ENCODE data around the gene IRF2BP1. TPM values are rescaled to one million over a fixed set of nuclear protein-coding genes. Genes with fewer than 3 reads are reported as not detected.
A peak's percentile ranks its signal among the peaks of the same experiment; 100 is the strongest.

IRF2BP1 gene
- total and polyA plus RNA-seq, 4 donors, result 4.9 to 16.8 (median 16.4) TPM

DNA sequence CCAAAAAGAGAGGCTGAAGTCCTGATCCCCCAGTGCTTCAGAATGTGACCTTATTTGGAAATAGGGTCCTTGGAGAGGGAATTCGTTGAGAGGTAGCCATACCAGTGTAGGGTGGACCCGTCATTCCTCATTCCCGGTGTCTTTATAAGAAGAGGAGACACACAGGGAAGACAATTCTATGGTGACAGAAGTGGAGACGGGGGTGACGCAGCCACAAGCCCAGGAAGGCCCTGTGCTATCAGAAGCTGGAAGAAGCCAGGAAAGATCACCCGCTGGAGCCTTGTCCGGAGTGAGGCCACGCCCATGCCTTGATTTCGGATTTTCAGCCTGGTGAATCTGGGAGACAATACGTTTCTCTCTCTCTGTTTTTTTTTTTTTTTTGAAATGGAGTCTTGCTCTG, 19.1 kb upstream of the IRF2BP1 start:
- Histone ChIP-seq H3K27me3 (ENCODE audit: control insufficient read depth in 4 of 4, insufficient read depth in 4 of 4, low read length in 3 of 4) (no peaks in the 10 kb centered on the region), H3K9me3 (ENCODE audit: control insufficient read depth in 4 of 4, low read length in 3 of 4) (no peaks in the 10 kb centered on the region), H3K4me3 (ENCODE audit: low read depth in 1 of 3, low read length in 3 of 3) (no peak overlapping the region), H3K36me3 (ENCODE audit: control insufficient read depth in 4 of 4, insufficient read depth in 3 of 4, low read depth in 1 of 4, low read length in 3 of 4) (no peaks in the 10 kb centered on the region), H3K27ac (ENCODE audit: low read depth in 1 of 2, low read length in 2 of 2) (no peak overlapping the region), H3K4me1 (ENCODE audit: control insufficient read depth in 4 of 4, insufficient read depth in 4 of 4, low read length in 3 of 4) (peaks cover 7 to 22% (median 12%) of the 10 kb centered on the region in 4 donors), H3K9ac (ENCODE audit: low read depth in 1 of 2, low read length in 2 of 2) (no peak overlapping the region)
- TF ChIP-seq RXRA (IDR thresholded peaks at IDR 0.05), result no peak
- no peak for TF ChIP-seq RAD21 (IDR thresholded peaks at IDR 0.05)
- no peak for DNase-seq (ENCODE audit: low spot score)
- 81% methylated on average over 10 of the region's 10 CpGs for WGBS

DNA sequence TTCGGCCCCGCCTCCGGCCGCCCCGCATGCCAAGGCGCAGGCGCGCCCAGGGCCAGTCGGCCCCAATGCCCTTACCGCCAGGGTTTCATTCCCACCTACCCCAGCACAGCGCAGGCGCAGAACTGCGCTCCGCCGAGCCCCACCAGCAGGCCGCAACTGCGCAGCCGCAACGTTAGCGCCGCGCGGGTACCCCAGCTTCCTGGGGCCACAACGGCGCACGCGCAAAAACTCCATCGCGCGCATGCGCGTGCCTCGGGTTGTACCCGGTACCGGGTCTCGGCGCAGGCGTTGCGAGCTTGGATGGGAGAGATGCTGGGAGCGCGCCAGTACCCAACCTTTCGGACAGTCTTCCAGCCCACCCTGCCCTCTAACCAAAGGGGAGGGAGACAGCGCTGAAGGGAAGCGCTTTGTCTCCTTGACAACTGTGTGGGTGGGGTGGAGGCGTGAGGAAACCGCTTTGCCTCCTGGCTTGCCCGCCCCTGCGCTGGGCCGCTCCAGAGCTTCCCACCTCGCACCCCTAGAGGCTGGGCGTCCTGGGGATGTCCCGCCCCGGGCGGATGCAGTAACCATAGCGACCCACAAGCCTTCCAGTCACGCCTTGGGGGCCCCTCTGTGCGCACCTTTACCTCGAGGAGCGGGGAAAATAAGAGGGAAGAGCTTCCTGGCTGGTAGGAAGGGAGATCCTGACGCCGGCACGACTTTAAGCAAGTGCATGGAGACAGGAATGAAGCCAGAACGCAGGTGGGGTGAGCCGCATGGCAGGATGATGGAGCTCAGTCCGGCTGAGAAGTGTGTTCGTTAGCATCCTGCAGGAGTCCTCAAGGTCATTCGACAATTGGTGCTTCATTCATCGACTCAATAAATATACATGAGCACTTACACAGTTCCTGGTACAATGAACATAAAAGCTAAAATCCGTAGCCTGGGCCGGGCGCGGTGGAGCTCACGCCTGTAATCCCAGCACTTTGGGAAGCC, 17.0 kb upstream of the IRF2BP1 start:
- Histone ChIP-seq H3K27ac (ENCODE audit: low read depth in 1 of 2, low read length in 2 of 2) (peak overlapping the region; percentile 9 to 23), H3K36me3 (ENCODE audit: control insufficient read depth in 4 of 4, insufficient read depth in 3 of 4, low read depth in 1 of 4, low read length in 3 of 4) (peaks cover 2 to 5% (median 3%) of the 10 kb centered on the region in 4 donors), H3K9ac (ENCODE audit: low read depth in 1 of 2, low read length in 2 of 2) (peak overlapping the region in 1 of 2 donors; percentile 8), H3K9me3 (ENCODE audit: control insufficient read depth in 4 of 4, low read length in 3 of 4) (no peaks in the 10 kb centered on the region), H3K4me3 (ENCODE audit: low read depth in 1 of 3, low read length in 3 of 3) (peak overlapping the region; percentile 46 to 66 (median 52)), H3K4me1 (ENCODE audit: control insufficient read depth in 4 of 4, insufficient read depth in 4 of 4, low read length in 3 of 4) (peaks cover 9 to 27% (median 15%) of the 10 kb centered on the region in 4 donors), H3K27me3 (ENCODE audit: control insufficient read depth in 4 of 4, insufficient read depth in 4 of 4, low read length in 3 of 4) (no peaks in the 10 kb centered on the region)
- TF ChIP-seq RAD21 (IDR thresholded peaks at IDR 0.05), result no peak
- TF ChIP-seq YY1 (IDR thresholded peaks at IDR 0.05), result peak; percentile 72
- TF ChIP-seq HNF4A (conservative IDR thresholded peaks at IDR 0.05), result no peak
- TF ChIP-seq GABPA (IDR thresholded peaks at IDR 0.05 in 1 of 2, conservative IDR thresholded peaks at IDR 0.05 in 1 of 2), result peak in 1 of 2 donors; percentile 58
- no peak for TF ChIP-seq RXRA (IDR thresholded peaks at IDR 0.05)
- WGBS, result 2% methylated on average over 73 of the region's 73 CpGs
- peak; percentile 98 for DNase-seq (ENCODE audit: low spot score)

DNA sequence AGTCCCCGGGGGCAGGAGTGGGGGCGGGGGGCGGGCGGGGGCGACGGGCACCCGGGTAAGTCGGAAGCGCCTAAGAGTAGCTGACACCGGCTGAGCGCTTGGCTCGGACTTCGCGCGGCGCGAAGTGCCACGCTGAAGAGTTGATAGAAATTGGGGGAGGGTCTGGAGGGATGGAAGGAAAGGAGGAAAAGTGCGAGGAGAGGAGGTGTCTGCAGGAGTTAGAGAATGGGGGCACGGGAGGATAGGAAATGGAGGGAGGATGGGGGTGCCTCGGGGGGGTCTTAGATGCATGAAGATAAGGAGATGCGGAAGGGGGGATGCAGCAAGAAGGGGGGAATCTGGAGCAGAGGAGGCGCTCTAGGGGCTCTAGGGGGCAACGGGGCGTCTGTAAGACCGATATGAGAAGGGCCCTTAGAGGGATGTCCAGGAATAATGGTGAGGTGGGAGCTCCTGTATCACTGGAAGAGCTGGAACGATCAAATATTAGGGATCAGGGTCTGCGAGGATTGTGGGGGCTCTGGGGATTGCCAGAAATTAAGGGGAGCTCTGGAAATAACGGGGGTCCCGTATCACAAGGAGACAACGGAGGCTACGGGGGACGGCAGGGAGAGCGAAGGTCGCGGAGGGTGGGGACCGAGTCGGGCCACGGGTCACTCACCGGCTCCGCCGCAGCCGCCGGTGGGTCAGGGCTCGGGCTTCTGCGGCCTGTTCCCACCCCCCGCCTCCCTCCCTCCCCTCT, 16.1 kb upstream of the IRF2BP1 start, which contains the start of gene MYPOP:
Gene MYPOP, minus strand, starts transcription at position 702 of the 739 bp plus-strand sequence. CDS start 840 bp downstream, outside the sequence.
- Histone ChIP-seq H3K27me3 (ENCODE audit: control insufficient read depth in 4 of 4, insufficient read depth in 4 of 4, low read length in 3 of 4) (no peaks in the 10 kb centered on the region), H3K4me1 (ENCODE audit: control insufficient read depth in 4 of 4, insufficient read depth in 4 of 4, low read length in 3 of 4) (peaks cover 9 to 27% (median 15%) of the 10 kb centered on the region in 4 donors), H3K36me3 (ENCODE audit: control insufficient read depth in 4 of 4, insufficient read depth in 3 of 4, low read depth in 1 of 4, low read length in 3 of 4) (peaks cover 2 to 5% (median 3%) of the 10 kb centered on the region in 4 donors), H3K4me3 (ENCODE audit: low read depth in 1 of 3, low read length in 3 of 3) (peak within 1 kb of the TSS; percentile 52 to 76 (median 74)), H3K9ac (ENCODE audit: low read depth in 1 of 2, low read length in 2 of 2) (peak within 1 kb of the TSS; percentile 81 to 83), H3K27ac (ENCODE audit: low read depth in 1 of 2, low read length in 2 of 2) (peak within 1 kb of the TSS; percentile 9 to 30), H3K9me3 (ENCODE audit: control insufficient read depth in 4 of 4, low read length in 3 of 4) (no peaks in the 10 kb centered on the region)
- WGBS, result 1% methylated on average over 47 of the region's 47 CpGs
- TF ChIP-seq, protein P1, sequence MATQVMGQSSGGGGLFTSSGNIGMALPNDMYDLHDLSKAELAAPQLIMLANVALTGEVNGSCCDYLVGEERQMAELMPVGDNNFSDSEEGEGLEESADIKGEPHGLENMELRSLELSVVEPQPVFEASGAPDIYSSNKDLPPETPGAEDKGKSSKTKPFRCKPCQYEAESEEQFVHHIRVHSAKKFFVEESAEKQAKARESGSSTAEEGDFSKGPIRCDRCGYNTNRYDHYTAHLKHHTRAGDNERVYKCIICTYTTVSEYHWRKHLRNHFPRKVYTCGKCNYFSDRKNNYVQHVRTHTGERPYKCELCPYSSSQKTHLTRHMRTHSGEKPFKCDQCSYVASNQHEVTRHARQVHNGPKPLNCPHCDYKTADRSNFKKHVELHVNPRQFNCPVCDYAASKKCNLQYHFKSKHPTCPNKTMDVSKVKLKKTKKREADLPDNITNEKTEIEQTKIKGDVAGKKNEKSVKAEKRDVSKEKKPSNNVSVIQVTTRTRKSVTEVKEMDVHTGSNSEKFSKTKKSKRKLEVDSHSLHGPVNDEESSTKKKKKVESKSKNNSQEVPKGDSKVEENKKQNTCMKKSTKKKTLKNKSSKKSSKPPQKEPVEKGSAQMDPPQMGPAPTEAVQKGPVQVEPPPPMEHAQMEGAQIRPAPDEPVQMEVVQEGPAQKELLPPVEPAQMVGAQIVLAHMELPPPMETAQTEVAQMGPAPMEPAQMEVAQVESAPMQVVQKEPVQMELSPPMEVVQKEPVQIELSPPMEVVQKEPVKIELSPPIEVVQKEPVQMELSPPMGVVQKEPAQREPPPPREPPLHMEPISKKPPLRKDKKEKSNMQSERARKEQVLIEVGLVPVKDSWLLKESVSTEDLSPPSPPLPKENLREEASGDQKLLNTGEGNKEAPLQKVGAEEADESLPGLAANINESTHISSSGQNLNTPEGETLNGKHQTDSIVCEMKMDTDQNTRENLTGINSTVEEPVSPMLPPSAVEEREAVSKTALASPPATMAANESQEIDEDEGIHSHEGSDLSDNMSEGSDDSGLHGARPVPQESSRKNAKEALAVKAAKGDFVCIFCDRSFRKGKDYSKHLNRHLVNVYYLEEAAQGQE (IDR thresholded peaks at IDR 0.05), result no peak
- TF ChIP-seq MAX (IDR thresholded peaks at IDR 0.05), result no peak
- TF ChIP-seq, protein P2, sequence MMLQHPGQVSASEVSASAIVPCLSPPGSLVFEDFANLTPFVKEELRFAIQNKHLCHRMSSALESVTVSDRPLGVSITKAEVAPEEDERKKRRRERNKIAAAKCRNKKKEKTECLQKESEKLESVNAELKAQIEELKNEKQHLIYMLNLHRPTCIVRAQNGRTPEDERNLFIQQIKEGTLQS (IDR thresholded peaks at IDR 0.05), result no peak
- no peak for TF ChIP-seq RAD21 (IDR thresholded peaks at IDR 0.05)
- TF ChIP-seq YY1 (IDR thresholded peaks at IDR 0.05), result no peak
- no peak for DNase-seq (ENCODE audit: low spot score)

Measured in liver (tissue), 9 donors.